HG03108 (cell line): ENCODE measurements around the gene GUCA2B.

Source experiments
- ATAC-seq: cut with Tn5 transposase; IDR thresholded peaks from one replicate; pipeline ENCODE4 v1.9.1; 2021; ENCODE audit warnings: moderate library complexity; ENCODE audit not compliant: unreplicated experiment

The GUCA2B gene

DNA sequence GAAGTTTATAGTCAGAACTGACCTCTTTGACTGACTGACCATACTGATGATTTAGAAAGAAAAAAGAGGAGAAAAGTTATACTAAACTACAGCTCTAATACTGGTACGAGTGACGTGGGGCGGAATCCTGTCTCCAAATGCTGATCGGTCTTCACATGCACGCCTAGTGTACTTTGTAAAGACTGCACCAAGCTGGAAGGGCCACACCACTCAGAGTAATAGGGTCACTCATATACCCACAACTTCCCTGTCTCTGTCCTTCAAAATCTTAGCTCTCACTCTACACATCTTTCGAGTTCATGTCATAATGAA lies 30.7 kb downstream of the GUCA2B start:
- no peak for ATAC-seq

DNA sequence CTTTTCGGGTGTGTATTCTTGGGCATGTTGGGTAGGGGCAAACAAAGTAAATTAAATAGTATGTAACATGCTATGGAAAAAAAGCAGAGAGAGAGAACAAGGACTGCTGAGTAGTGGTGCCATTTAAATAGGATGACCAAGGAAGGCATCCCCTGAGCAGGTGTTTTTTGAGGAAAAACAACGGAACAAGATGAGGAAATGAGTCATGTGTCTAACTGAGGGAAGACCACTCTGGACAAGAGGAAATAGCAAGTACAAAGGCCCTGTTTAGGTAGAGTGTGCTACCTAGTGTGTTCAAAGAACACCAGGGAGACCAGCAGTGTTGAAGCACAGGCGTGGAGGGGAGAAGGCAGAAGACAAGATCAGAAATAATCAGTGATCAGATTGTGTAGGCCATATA lies 31.4 kb downstream of the GUCA2B start:
- no peak for ATAC-seq

DNA sequence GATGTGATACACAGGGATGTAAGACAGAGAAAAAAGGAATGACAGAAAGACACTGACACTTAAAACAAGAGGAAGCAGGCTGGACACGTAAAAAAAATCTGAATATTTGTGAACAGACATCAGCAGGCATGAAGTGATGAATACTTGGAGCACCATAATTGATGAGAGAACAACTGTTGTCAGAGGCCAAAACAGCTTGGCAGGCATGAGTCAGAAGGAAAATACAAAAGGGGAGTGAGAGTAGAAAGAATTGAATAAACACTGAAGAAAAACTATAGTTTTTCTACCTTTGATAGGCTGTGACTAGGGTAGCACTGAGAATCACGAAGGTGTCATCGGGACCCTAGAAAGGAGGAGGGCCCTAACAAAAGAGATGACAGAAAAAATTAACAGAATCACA lies 32.9 kb downstream of the GUCA2B start:
- ATAC-seq: no peak

DNA sequence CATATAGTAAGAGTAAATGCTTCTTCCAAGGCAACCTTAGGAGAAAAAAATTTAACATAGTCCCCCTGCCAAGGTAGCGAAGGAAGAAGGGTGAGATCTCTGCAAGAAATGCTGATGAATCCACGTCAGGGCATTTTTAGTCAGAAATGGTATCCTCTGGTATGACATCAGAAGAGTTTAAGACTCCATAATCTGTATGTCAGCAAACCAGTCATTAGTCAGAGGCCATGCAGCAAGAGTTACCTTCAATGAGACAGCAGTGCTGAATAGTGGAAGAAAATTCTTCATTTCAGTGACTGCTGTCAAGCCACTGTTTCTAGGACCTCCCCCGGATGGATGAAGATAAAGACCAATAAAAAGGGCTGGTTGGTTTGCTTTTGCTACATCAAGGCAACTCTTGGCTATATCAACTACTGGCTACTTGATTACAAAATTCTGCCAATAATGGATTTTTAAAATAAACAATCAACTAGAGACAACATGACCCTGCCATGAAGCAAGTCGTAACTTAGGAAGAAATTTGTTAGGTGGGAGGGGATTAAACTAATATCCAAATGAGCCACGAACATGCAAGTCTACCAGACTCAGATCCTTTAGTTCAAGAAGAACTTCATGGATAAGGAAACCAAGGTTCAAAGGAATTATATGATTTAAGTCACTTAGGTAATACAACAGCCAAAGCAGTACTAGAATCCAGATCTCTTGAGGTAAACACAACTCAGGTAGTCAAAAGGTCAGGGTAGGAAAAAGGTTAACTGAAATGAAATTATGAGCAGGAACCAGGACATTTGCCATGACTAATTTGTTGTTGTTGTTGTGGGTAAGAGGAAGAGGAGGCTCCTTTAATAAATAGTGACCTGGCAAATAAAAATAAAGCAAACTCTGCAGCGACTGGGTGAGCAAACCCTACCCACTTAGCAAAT lies 37.0 kb downstream of the GUCA2B start:
- no peak for ATAC-seq

DNA sequence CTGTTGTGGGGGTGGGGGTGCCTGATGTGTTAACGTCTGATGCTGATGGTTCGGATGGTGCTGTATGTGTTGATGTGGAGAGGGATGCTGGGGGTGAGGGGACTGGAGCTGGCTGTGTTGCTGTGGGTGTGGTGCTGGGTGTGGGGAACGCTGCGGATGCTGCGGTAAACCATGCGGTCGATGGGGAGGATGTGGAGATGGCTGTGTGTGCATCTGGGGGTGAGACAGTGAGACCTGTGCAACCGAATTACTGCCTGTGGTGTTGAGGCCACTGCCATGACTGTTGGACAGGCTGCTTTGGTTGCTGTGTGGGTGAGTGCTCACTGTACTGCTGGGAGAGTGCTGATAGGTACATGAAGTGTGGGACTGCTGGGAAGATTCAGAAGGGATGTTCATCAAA lies 38.1 kb downstream of the GUCA2B start:
- no peak for ATAC-seq

DNA sequence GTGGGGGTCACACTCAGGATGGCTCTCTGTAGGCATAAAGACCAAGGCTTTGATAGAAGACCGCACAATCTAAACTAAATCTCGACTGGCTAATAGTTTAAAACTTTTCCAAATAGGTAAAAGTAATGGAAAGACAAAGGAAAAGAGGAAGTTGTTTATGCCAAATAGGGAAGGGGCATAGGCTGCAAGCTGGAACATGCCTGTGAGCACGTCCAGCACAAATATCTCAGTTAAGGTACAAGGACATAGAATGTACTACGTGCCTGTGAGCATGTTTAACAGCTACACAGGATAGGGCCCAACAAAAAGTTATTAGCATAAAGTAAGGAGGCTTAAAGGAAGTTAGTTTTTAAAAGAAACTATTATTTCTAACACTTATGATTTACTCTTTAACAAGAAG lies 38.9 kb downstream of the GUCA2B start:
- ATAC-seq: no peak

DNA sequence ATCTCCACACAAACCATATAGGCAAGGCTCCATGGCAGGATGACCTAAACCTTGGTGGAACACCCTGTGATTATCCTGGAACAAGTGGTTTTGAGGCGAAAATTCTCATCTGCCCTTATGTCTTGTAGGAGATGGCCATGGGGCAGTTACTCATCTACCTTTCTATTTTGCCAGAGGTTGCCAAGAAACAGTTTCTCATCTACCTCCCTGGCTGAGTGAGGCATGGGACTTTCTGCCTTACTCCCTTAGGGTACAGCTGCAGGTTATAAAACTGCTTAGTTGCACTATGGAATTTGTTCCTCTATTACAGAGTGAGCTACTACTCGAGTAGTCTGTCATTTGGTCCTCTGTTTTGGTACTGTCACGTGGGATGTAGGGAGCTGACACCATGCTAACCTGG lies 42.6 kb downstream of the GUCA2B start:
- ATAC-seq: no peak

DNA sequence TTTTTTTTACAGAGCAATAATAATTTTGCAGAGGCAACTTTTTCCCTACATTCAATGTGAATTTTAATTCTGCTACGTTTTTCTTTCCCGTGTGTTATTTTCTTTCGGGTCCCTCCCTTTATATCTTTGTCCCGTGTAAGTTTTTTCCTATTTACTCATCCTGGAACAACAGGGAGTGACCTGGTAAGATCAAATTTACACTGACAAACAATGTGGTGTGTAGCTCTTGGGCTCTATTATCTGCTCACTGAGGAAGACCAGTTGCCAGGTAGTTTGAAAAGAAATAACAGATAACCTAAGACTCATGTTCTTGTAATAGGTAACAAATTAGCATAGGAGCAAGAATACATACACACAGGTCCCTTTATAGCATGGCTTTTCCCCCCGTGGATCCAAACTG lies 45.0 kb downstream of the GUCA2B start:
- ATAC-seq: no peak

DNA sequence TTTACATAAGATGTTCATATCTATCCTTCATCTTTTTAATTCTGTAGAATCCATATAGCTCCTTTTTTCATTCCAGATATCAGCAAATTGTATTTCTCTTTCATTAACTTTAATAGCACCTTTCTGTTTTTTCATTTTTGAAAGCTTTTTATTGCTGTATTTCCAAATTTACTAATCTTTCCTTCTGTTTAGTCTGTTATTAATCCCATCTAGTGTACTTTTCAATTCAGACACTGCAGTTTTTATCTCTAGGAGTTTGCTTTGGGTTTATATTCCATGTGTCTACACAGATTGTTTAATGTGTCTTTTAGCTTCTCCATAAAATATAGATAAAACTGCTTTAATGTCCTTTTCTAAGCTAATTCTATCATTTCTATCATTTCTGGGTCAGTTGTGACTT lies 48.8 kb downstream of the GUCA2B start:
- ATAC-seq: no peak
